CD4-positive, alpha-beta T cell treated with Interleukin-1 beta for 1 hour (primary cell): ENCODE measurements around the gene ERC1.

Experiments used
- DNase-seq, 2 donors: peaks; one replicate each; pipeline ENCODE4 v3.0.0-alpha.2; 2020 to 2022

Gene ERC1

DNA sequence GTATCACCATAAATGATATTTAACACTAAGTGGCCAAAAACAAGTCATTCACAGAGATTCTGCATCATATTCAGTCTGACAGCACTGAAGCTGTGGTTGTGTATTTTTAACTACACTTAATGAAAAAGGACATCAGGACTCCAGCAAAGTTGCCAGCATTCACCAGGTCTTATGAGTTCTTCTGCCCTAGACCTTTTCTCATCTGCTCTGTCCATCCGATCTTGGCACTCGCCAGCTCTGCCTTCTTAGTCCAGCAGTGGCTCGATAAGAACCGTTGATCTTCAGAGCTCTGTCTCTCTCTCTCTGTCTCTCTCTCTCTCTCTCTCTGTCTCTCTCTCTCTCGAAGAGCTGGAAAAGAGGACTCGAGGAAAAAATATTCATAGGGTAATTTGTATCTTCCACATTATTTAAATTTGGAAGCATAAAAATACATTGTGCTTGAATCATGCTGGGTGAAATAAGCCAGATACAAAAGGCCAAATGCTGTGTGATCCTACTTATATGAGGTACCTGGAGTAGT is 371.2 kb downstream of the ERC1 start:
- no peak for DNase-seq

DNA sequence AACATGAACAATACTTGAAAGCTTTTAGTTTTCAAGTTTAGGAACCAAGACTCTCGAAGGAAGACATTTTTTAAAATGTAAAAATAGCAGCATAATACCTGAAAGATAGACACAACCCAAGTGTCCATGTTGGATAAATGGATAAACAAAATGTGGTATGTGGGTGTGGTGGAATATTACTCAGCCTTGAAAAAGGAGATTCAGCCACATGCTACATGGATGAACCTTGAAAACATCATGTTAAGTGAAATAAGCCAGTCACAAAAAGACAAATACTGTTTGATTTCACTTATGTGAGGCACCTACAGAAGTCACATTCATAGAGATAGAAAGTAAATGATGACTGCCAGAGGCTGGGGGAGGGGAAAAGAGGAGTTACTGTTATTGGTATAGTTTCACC is 374.7 kb downstream of the ERC1 start:
- DNase-seq, result no peak

DNA sequence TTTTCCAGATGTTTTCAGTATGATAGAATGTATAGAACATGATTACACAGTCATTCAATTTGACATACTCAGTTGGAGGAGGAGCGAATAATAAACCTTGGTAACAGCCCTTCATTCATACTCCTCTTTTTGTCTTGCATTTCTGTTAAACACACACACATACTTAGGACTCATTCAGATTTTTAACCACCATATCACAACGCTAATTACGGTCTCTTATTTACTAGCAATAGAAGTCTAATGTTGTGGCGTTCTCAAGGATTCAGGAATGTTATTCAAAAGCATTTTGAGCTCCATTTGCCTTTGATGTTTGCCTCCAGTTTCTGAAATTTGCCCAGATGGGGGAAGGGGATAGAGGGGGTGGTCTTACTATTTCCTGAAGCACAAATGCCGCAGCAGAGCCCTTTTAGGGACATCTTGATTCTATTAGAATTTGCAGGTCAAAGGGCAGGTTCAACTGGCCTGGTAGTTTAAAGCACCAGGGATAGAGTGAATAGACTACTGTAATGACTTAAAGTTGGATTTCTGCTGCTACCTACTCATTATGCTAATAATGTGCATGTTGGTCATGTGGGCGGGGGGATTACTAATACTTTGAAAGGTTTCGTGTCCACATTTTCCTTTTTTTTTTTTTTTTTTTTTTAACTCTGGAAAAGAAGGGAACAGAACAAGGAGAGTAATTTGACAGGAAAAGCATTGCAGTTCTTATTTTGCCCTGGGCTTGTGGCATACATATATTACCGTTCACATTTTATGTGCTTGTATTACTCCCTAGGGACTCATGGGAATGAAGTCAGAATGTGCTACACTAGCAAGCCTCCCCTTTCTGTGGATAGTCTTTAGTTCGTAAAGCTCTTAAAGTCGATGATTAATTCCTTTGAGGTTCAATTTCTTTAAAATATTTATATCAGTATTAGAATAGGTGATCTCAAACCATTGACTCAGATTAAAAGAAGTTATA is 376.6 kb downstream of the ERC1 start:
- no peak for DNase-seq

DNA sequence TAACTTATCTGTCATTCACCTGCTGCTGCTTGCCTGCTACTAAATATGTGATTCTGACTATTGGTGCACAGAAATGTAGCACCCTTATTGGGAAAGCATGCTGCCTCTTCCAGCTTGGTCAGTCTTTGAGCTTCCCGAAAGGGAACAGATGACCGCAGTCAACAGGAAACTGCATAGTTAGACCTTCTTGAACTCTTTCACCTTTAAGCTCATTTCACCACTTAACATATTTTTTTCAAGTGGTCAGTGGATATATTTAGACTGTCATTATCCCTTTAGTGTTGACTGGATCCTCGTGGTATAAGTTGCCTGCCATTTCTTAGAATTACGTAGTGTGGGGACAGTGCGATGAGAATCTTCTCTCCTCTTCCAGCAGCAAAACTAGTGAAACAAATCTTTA is 378.4 kb downstream of the ERC1 start:
- DNase-seq, result no peak

DNA sequence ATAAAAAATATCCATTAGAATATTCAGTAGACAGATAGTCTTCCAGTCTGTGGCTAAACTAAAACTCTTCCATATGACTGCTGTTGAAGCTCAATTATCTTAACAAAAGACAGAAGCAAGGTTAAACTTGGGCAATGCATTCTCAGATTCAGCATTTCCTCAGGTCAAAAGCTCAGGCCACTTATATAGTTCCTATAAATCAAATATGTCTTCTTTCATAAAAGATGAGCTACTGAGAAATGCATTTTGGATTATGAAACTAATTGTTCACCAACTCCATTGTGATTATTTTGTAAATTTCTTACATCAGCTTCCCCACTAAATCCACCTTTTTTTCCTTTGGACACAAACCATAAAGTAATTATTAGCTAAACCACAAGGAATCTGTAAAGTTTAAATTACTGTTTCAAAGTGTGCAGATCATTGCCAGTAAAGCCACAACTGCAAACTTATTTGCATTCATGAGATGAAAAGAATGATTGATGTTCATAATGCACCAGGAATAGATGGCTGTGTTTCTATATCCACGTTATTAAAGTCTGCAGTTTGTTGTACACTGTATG is 379.0 kb downstream of the ERC1 start:
- DNase-seq, result no peak

DNA sequence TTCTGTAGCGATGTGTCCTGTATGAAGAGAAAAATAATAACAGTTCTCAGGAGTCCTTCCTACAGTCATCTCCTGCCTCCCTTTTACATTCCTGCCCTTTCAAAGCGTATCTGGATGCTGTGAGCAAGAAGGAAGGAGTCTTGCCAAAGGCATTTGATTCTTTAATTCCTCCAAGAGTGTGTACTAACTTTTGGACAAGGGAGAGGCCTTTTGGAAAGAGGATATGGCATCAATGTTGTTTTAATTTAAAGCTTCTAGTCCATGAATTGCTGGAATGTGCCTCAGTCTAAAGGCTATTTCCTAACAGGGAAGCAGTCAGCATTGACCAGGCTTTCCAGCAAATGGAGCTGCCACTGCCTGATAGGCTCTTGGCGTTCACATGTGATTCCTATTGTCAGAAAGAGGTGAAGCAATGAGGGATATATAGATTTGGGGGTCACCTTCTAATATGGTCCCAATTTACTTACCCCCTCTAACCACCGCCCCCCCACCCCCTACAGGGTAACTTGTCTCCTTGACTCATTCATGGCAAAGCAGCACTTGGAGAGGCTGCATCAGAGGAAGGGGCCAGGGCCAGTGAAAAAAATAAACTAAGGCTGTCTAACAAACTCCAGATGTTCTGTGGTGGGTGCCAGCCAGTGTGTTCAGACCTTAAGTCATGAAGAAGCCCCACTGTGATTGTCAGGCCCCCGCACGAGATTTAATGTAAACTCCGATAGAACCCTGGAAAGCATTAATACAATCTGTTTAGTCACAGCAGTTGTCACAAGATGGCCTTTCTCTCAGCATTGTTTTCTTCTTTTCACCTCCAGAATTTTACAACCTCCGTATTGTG is 383.1 kb downstream of the ERC1 start:
- no peak for DNase-seq

DNA sequence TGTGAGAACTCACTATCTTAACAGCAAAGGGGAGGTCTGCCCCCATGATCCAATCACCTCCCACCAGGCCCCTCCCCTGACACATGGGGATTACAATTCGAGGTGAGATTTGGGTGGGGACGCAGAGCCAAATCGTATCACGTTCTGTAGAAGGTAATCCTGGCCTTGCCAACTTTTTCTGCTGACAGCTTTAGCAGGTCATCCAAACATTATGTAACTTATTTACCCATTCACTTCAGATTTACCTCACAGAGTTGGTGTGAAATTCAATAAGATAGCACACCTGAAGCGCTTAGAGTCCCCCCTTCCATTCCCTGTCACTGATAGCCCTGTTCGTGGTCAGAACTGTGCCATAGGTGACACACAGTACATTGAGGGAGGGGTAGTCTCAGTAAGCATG is 384.3 kb downstream of the ERC1 start:
- no peak for DNase-seq

DNA sequence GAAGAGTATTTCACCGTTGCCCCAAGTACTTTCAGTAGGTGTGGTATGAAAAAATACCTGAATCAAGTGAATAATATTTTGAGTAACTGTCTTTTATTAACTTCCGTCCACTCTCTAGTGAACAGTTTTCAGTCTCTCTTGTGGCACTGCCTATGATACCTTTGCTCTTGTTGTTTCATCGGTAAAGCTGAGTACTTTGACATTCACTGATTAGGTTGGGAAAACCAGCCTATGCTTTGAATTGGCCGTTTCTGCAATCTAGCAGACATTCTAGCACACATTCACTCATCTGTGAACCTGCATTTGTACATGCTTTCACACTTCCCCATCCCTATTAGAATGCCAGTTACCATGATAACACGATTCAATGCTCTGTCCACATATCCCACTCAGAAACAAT is 386.1 kb downstream of the ERC1 start:
- DNase-seq, result no peak

DNA sequence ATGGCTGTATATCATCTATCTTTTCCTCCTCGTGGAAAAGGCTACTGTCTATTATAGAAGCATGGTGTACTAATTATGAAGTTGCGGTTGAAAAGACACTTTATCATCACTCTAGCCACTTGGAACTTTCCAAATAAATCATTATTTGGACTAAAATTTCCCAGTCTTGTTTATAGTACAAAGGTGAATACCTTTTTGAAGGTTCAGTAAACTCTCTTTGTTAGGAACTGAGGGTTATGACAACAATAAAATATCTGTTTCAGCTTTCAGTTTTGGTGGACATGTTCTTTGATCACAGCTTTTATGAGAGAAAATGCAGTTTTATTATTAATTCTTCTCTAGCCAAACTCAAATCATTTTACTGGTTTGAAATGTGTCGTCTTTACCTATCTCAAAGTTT is 386.7 kb downstream of the ERC1 start:
- DNase-seq, result no peak

DNA sequence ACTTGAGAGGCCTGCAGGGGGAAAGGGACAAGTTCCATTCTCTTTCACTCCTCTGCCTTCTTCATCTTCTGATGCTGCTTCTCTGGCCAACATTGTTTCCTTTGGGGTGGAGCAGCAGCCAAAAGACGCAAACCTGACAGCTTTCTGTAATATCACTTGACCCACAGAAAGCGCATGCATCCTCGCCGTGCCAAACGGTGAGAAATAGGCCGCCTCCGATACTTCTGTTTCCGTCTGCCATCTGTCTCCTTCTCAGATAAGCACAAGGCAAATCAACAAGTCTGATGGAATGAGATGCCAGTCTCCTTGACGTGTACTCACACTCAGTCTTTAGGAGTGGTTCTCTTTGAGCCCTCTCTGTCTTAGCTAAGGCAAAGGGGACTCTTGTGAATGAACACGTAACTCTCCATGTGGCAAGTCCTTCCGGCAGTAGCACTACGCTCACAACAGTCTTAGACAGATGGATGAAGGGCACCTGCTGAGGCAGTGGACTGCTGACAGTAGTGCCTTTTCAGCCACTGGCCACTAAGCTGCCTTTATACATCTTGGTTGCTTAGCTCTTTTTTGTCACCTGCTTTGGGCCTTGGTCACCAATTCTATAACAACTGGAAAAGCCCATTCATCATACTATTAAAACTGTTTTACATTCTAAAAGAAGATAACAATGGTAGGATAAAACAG is 389.3 kb downstream of the ERC1 start:
- DNase-seq, result no peak

DNA sequence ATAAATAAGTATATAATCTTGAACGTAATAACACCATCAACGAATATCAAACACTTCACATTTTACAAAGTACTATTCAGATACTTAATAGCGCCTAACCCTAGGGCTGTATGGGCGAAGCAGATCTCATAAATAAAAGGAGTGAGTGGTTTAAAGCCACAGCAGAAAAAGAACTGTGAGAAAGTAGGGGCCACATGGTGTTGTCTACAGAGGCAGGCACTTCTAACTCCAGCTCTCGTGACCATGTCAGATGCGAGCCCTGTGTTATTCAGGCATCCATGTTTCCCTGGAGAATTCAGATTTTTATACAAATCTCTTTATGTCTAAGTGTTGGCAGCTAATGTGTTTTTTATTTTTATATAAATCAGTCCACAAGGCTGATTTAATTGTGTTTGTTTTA is 391.1 kb downstream of the ERC1 start:
- DNase-seq, result no peak

DNA sequence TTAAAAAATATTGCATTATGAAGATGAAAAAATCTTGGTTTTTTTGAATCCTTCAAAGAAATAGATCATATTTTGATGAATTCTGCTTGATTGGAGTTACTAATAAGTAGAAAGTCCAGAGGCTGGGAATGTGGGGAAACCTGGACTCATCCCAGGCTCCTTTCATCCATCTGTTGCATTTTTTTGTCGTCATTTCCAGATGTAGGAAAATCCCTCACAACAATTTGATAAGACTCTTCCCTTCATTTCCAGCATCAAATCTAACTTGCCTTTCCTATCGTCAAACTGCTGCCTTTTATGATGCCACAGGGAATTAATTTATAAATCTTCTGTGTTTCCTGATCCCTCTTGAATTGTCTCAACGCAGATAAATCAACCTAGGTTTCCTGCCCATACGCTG is 391.8 kb downstream of the ERC1 start:
- no peak for DNase-seq

DNA sequence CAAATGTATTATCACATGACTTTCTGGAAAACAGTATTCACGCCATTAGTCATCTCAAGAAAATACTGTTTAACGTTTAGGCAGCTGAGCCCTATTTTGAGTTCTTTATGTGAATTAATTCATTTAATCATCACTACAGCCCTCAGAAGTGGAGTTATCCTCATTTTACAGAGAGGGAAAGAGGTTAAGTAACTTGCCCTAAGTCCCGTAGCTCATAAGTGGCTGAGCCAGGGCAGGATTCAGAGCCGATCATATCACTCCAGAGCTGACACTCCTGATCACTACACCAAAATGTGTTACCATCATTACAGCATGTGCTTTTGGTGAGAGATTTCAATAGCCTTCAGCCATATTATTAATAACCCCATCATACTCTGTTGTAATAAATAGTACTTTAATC is 392.7 kb downstream of the ERC1 start:
- no peak for DNase-seq

DNA sequence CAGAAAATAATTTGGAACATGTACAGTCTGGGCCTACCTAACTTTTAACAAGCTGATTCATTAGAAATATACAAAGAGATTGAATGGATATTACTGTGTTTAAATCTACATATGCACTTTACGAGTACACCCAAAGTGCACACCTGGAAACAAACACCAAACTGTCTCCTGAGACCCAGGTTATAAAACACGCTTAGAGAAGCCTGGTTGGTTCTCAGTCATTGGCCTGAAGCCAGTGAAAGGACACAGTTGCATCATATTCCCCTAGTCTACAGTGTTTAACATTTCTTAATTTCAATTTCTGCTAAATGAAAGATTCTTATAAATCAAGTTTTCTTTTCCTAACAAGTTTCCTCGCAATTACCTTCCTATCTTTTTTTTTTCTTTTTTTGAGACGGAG is 393.9 kb downstream of the ERC1 start:
- DNase-seq, result no peak

DNA sequence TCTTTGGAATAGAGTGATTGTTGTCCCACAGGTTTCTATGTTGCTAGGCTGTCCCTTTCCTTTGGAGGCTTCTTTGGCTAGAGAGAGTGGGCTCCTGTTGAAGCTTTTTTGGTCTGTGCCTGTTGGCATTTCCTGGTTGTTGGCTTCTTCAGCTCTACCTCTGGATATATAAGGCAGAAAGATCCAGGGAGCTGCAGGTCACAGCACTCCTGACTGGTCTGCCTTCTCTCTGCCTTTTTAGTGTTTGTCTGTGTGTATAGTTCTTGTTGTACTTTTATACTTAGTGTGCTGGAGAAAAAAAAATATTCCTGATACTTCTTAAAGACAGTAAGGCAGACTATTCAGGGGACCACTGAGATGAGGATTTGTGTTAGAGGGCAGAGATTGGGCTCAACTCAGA is 400.7 kb downstream of the ERC1 start:
- no peak for DNase-seq

DNA sequence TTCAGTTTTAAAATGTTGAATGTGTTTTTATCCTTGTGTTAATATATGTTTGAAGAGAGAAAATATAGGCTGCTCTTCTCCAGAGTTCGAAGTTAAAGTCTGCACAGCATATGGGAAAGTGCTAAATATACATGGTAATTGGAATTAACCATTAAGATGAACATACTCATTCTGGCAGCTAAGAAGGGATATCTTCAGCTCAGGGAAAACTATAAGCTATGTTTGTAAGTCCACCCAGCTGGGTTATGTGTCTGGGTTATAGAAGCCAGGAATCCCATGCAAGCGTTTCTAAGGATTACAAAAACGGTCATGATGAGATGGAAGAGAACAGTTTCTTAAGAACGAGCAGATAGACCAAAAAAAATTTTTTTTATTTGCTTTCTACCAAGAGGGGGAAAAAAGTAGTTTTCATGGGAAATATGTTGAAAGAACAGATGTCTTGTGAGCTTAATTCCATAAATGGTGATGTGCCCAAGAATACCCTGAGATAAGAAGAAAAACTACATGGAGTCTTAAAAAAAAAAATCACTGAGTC is 404.5 kb downstream of the ERC1 start:
- DNase-seq, result no peak

DNA sequence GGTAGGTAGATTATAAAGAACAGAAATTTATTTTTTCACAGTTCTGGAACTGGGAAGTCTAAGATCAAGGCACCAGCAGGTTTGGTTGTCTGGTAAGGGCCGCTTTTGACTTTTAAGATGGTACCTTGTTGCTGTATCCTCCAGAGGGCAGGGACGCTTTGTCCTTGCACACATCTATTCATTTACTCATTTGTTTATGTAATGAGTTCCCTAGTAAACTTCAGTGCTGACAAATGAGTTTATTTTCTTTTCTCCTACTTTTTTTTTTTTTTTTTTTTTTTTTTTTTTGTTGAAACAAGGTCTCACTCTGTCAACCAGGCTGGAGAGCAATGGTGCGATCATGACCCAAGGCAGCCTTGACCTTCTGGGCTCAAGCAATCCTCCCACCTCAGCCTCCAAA is 407.6 kb downstream of the ERC1 start:
- no peak for DNase-seq

DNA sequence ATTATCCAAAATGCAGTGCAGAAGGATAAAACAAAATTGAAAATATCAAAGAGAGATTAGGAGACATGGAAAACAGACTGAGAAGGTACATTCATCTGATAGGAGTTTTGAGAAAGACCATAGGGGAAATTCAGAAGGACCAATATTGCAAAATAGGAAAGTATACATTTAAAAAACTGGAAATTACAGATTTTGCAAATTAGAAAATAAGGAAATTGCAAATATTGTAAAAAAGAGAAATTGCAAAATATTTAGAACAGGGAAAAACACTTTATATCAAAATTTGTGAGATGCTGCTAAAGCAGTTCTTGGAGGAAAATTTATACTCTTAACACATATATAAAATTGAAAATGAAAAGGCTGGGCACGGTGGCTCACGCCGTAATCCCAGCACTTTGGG is 410.9 kb downstream of the ERC1 start:
- no peak for DNase-seq

DNA sequence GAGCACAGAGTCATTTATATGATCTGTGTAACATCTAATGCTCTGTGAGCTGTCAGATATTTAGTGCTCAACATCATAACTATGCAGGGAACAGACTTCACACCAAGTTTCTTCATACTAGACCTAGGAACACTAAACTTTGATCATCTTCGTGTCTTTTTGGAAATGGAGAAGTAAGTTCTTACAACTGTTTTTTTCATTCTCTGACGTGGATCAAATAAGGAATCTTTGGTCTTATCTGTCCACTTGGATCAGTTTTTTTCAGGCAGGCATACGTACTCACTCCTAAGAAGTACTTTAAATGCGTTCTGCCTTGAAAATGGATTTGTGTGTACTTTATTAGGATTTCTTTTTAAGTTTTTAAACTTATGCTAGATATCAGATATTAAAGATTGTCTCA is 412.4 kb downstream of the ERC1 start:
- no peak for DNase-seq

DNA sequence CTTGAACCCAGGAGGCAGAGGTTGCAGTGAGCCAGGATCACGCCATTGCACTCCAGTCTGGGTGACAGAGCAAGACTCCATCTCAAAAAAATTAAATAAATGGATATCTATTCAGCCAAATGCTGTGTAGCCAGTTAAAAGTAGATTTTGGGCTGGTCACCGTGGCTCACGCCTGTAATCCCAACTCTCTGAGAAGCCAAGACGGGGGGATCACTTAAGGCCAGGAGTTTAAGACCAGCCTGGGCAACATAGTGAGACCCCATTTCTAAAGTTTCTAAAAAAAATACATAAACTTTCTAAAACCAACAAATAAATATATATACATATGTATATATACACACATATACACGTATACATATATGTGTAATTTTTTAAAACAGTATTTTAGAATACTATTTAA is 414.6 kb downstream of the ERC1 start:
- DNase-seq, result no peak

DNA sequence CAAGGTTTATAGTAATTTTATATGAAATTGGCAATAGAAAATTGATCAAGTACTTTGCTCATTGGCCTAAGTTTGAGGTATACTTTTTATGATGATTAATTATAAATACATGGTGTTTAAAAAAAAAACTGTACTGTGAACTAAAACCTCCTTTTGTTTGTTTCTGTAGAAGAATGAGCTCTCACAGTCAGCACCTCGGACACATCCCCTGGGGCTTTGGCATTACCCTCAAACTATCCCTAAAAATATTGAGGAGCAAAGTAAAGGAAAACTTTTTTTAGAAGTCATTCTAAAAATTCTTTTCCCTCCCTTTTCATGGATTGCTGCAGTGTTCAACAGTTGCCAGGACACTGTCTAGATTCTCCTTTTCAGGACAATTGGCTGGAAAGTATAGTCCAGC is 419.8 kb downstream of the ERC1 start:
- no peak for DNase-seq

DNA sequence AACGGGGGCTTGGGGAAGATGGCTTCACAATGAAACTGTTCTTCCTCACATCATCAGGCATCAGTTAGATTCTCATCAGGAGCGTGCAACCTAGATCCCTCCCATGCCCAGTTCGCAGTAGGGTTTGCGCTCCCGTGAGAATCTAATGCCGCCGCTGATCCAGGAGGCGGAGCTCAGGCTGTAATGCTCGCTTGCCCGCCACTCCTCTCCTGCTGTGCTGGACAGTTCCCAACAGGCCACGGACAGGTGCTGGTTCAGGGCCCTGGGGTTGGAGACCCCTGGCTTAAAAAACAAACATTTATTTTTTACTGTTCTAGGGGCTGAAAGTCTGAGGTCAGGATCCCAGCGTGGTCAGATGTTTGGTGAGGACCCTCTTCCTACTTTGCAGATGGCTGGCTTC is 422.9 kb downstream of the ERC1 start:
- no peak for DNase-seq

DNA sequence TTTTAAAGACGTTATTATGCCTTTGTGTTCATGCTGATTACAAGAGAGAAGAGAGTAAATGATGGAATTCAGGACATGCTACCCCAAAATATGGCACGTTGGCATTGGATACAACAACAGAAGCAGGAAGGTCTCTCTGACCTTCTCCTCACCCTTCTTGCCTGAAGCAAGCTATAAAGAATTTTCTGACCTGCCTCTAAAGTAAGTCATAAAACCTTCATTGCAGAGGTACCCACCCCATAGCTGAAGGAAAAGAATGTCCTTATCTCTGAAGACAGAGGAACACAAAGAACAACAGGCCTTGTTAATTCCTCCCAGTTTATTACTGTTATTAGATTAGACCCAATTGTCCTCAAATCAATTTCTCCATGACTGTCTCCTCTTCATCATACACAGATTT is 427.1 kb downstream of the ERC1 start:
- DNase-seq, result no peak
